ENCODE results near the gene NOSTRIN.

GRCh38 chr2:168797286-168797655 is 5.2 kb upstream of the NOSTRIN start:
- TF ChIP-seq POLR2A (IDR thresholded peaks at IDR 0.05; ENCODE audit: extremely low read depth, insufficient read length) (no peak), CTCF (IDR thresholded peaks at IDR 0.05; ENCODE audit: low read depth, low read length) (no peak)
